Activated naive CD4-positive, alpha-beta T cell treated with anti-CD3 and anti-CD28 coated beads, Interleukin-2, amount 50 U/mL, for 24 hours (primary cell): ENCODE data around the gene CDH16.
"Not testable (repeated sequence)": the region's sequence is repeated elsewhere in the genome, so short reads cannot be mapped to it uniquely, and the experiment has no call there.

Experiments used
- H3K27ac Mint-ChIP-seq: one replicate; pipeline ENCODE4 v1.8.0; 2021; ENCODE audit warnings: mild to moderate bottlenecking, mixed read lengths
- H3K27me3 Mint-ChIP-seq: one replicate; pipeline ENCODE4 v1.8.0; 2021; ENCODE audit warnings: mixed read lengths
- H3K36me3 Mint-ChIP-seq: one replicate; pipeline ENCODE4 v1.8.0; 2021; ENCODE audit warnings: mixed read lengths
- H3K4me1 Mint-ChIP-seq: one replicate; pipeline ENCODE4 v1.8.0; 2021; ENCODE audit warnings: mixed read lengths
- H3K4me3 Mint-ChIP-seq: one replicate; pipeline ENCODE4 v1.8.0; 2021; ENCODE audit warnings: mild to moderate bottlenecking, mixed read lengths
- H3K9me3 Mint-ChIP-seq: one replicate; pipeline ENCODE4 v1.8.0; 2021; ENCODE audit warnings: mixed read lengths

CDH16 gene

GRCh38 chr16:66900721-66901441, 17.8 kb downstream of the CDH16 start:
- H3K4me3 Mint-ChIP-seq = no peak overlapping the region
- H3K27ac Mint-ChIP-seq = no peak overlapping the region
- H3K27me3 Mint-ChIP-seq = no peaks in the 10 kb centered on the region
- H3K36me3 Mint-ChIP-seq = no peaks in the 10 kb centered on the region
- H3K9me3 Mint-ChIP-seq = no peaks in the 10 kb centered on the region
- H3K4me1 Mint-ChIP-seq = peaks cover 3% of the 10 kb centered on the region

GRCh38 chr16:66899945-66900710, 18.6 kb downstream of the CDH16 start:
- Mint-ChIP-seq H3K9me3 (no peaks in the 10 kb centered on the region), H3K27ac (no peak overlapping the region), H3K36me3 (no peaks in the 10 kb centered on the region), H3K4me1 (no peaks in the 10 kb centered on the region), H3K27me3 (no peaks in the 10 kb centered on the region), H3K4me3 (no peak overlapping the region)

- Mint-ChIP-seq H3K4me1 (no peaks in the 10 kb centered on the region), H3K27me3 (no peaks in the 10 kb centered on the region), H3K9me3 (no peaks in the 10 kb centered on the region), H3K27ac (no peak overlapping the region), H3K36me3 (no peaks in the 10 kb centered on the region), H3K4me3 (no peak overlapping the region)
These were observed 19.3 kb downstream of the CDH16 start for GRCh38 chr16:66899310-66899944.

DNA sequence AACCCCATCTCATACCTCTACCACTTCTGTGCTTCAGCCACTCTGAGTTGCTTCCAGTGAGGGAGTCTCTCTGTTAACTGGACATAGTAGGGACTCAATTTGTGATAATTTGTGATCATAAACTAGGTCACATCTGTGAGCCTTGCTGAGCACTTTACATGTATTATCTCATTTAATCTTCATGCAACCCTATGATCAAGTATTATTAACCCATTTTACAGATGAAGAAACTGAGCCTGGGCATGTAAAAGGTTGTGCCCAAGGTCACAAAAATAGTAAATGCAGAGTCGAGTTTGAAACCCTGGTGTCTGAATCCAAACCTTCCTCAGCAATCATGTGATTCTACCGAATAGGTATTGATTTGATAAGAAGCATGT, 19.8 kb downstream of the CDH16 start:
- Mint-ChIP-seq H3K9me3 (no peaks in the 10 kb centered on the region), H3K27ac (no peak overlapping the region), H3K4me1 (no peaks in the 10 kb centered on the region), H3K36me3 (no peaks in the 10 kb centered on the region), H3K27me3 (no peaks in the 10 kb centered on the region), H3K4me3 (no peak overlapping the region)

GRCh38 chr16:66898207-66898606, 20.5 kb downstream of the CDH16 start:
- Mint-ChIP-seq H3K27ac (no peak overlapping the region), H3K9me3 (no peaks in the 10 kb centered on the region), H3K27me3 (no peaks in the 10 kb centered on the region), H3K36me3 (no peaks in the 10 kb centered on the region), H3K4me3 (no peak overlapping the region), H3K4me1 (peaks cover under 1% of the 10 kb centered on the region)

DNA sequence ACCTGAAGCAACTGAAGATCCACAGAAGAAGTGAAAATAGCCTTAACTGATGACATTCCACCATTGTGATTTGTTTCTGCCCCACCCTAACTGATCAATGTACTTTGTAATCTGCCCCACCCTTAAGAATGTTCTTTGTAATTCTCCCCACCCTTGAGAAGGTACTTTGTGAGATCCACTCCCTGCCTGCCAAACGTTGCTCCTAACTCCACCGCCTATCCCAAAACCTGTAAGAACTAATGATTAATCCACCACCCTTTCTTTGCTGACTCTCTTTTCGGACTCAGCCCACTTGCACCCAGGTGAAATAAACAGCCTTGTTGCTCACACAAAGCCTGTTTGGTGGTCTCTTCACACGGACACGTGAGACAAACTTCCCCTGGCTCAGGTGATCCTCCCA, 22.0 kb downstream of the CDH16 start:
- H3K4me1 Mint-ChIP-seq, H3K9me3 Mint-ChIP-seq, H3K4me3 Mint-ChIP-seq, H3K36me3 Mint-ChIP-seq, H3K27me3 Mint-ChIP-seq, H3K27ac Mint-ChIP-seq: not testable (repeated sequence)

GRCh38 chr16:66895999-66896398, 22.7 kb downstream of the CDH16 start:
- no peak overlapping the region for H3K27ac Mint-ChIP-seq

GRCh38 chr16:66895689-66895979, 23.1 kb downstream of the CDH16 start:
- H3K9me3 Mint-ChIP-seq = no peaks in the 10 kb centered on the region
- no peaks in the 10 kb centered on the region for H3K27me3 Mint-ChIP-seq
- H3K4me1 Mint-ChIP-seq = peaks cover 8% of the 10 kb centered on the region
- no peaks in the 10 kb centered on the region for H3K36me3 Mint-ChIP-seq
- H3K27ac Mint-ChIP-seq = no peak overlapping the region
- no peak overlapping the region for H3K4me3 Mint-ChIP-seq

More at GRCh38 chr16:66895999-66896398, 22.7 kb downstream of the CDH16 start:
- H3K4me3 Mint-ChIP-seq = no peak overlapping the region
- no peaks in the 10 kb centered on the region for H3K9me3 Mint-ChIP-seq
- peaks cover 8% of the 10 kb centered on the region for H3K4me1 Mint-ChIP-seq
- no peaks in the 10 kb centered on the region for H3K36me3 Mint-ChIP-seq
- H3K27me3 Mint-ChIP-seq = no peaks in the 10 kb centered on the region

DNA sequence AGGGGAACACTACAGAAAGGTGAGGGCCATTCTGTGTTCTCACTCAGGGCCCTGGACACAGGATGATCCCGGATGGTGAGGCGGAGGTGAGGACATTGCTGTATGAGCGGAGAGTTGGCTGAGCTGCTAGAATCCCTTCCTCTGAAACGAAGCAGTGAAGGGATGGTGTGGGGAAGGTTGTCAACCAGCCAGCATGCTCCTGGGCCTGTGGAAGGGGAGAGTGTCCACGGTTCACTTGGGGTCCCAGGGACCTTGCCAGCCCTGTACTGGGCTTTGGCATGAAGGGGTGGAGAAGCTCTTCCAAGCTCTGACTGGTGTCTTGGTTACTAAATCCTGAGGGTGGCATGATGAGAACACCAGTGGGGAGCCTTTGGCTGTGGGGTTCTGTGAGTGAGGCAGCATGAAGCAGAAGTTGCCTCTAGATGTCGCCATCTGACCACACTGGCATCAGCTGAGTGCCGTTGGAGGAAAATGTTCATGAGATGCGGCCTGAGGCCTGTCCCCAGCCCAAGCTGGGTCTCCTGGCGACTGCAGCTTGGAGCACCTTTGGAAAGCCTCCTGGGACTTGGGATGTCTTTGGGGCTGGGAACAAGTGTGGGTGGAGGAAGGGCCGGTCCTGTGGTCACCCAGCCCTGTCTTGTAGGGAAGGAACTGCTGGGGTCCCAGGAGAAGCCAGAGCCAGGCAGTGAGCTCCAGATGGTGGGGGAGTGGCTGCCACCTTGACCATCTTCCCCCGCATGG, 23.6 kb downstream of the CDH16 start:
- H3K27me3 Mint-ChIP-seq = no peaks in the 10 kb centered on the region
- no peak overlapping the region for H3K4me3 Mint-ChIP-seq
- H3K27ac Mint-ChIP-seq = no peak overlapping the region
- no peaks in the 10 kb centered on the region for H3K9me3 Mint-ChIP-seq
- no peaks in the 10 kb centered on the region for H3K36me3 Mint-ChIP-seq
- peaks cover 8% of the 10 kb centered on the region for H3K4me1 Mint-ChIP-seq

DNA sequence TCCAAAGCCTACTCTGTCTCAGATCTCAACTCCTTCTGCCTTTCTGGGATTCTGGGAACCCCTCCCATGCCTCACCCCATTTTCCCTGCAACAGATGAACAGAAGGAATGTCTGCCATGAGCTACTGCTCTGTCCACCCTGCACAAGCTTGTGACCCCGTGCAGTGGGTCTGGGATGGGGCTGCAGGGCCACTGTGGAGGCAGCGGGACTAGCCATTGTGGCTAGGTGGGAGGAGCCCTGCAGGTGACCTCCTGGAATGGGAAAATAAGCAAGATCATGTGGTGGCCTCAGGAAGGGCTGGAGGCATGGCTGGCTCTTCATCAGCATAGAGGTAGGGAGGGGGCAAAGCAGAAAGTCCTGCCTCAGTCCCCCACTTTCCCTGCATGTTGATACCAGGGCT, 24.6 kb downstream of the CDH16 start:
- no peaks in the 10 kb centered on the region for H3K27me3 Mint-ChIP-seq
- no peaks in the 10 kb centered on the region for H3K9me3 Mint-ChIP-seq
- H3K4me3 Mint-ChIP-seq = no peak overlapping the region
- H3K36me3 Mint-ChIP-seq = no peaks in the 10 kb centered on the region
- H3K4me1 Mint-ChIP-seq = peaks cover 8% of the 10 kb centered on the region
- no peak overlapping the region for H3K27ac Mint-ChIP-seq

DNA sequence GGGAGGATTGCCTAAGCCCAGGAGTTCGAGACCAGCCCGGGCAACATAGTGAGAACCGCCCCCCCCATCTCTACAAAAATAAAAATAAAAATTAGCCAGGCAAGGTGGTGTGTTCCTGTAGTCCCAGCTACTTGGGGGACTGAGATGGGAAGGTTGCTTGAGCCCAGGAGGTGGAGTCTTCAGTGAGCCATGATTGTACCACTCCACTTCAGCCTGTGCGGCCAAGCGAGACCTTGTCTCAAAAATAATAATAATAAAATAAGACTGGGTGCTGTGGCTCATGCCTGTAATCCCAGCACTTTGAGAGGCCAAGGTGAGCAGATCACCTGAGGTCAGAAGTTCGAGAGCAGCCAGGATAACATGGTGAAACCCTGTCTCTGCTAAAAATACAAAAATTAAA, 26.9 kb downstream of the CDH16 start:
- Mint-ChIP-seq H3K27me3 (no peaks in the 10 kb centered on the region), H3K9me3 (no peaks in the 10 kb centered on the region), H3K36me3 (no peaks in the 10 kb centered on the region), H3K4me1 (peaks cover 16% of the 10 kb centered on the region), H3K4me3 (no peak overlapping the region), H3K27ac (no peak overlapping the region)

GRCh38 chr16:66891360-66891759, 27.3 kb downstream of the CDH16 start:
- H3K9me3 Mint-ChIP-seq = no peaks in the 10 kb centered on the region
- H3K4me1 Mint-ChIP-seq = peaks cover 18% of the 10 kb centered on the region
- H3K36me3 Mint-ChIP-seq = no peaks in the 10 kb centered on the region
- H3K27me3 Mint-ChIP-seq = no peaks in the 10 kb centered on the region
- no peak overlapping the region for H3K27ac Mint-ChIP-seq
- no peak overlapping the region for H3K4me3 Mint-ChIP-seq

- H3K27ac Mint-ChIP-seq = no peak overlapping the region
- no peaks in the 10 kb centered on the region for H3K27me3 Mint-ChIP-seq
- H3K4me1 Mint-ChIP-seq = peaks cover 21% of the 10 kb centered on the region
- no peak overlapping the region for H3K4me3 Mint-ChIP-seq
- H3K36me3 Mint-ChIP-seq = no peaks in the 10 kb centered on the region
- no peaks in the 10 kb centered on the region for H3K9me3 Mint-ChIP-seq
These were observed 27.9 kb downstream of the CDH16 start for GRCh38 chr16:66890799-66891198.

GRCh38 chr16:66889622-66890021, 29.1 kb downstream of the CDH16 start:
- peaks cover 33% of the 10 kb centered on the region for H3K4me1 Mint-ChIP-seq
- H3K27me3 Mint-ChIP-seq = no peaks in the 10 kb centered on the region
- no peak overlapping the region for H3K4me3 Mint-ChIP-seq
- H3K36me3 Mint-ChIP-seq = peaks cover 3% of the 10 kb centered on the region
- no peak overlapping the region for H3K27ac Mint-ChIP-seq
- no peaks in the 10 kb centered on the region for H3K9me3 Mint-ChIP-seq

DNA sequence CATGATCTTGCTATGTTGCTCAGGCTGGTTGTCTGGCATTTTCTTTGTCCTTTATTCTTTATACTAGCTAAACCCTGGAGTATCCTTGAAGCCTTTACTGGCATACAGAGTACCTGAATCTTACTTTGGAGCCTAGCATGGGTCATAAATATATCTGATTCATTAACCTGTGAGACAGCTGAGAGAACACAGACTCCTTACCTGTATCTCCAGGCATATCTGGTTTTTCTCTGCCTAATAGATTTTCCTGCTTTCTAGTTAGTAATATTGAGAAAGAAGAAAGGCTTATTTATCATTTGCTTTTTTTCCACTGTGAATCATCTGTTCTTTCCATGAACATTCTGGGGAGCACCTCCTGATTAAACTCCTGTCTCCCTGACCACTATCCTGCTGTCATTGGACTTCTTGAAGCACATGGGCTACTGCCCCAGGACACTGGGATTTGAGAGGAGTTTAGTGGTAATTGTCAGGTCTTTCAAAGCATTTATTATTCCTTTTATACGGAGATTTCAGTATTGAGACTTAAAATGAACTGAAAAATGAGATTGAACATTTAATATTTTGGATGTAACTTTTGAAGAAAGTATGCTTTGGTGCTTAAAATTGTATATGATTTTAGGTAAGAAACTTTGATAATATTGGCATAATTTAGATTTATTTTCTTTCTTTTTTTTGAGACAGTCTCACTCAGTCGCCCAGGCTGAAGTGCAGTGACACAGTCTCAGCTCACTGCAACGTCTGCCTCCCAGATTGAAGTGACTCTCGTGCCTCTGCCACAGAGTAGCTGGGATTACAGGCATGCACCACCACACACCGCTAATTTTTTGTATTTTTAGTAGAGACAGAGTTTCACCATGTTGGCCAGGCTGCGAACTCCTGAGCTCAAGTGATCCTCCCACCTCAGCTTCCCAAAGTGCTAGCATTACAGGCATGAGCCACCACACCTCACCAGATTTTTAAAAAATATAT, 29.8 kb downstream of the CDH16 start:
- no peak overlapping the region for H3K4me3 Mint-ChIP-seq
- H3K27ac Mint-ChIP-seq = no peak overlapping the region
- H3K9me3 Mint-ChIP-seq = no peaks in the 10 kb centered on the region
- peaks cover 3% of the 10 kb centered on the region for H3K36me3 Mint-ChIP-seq
- H3K27me3 Mint-ChIP-seq = no peaks in the 10 kb centered on the region
- H3K4me1 Mint-ChIP-seq = peaks cover 38% of the 10 kb centered on the region
